PC-9 (cell line): ENCODE data around the gene SH3GL2.

ENCODE experiments used
- CTCF ChIP-seq: fragments of 200-600 bp; sonication (generic); conservative IDR thresholded peaks from 2 replicates; pipeline ENCODE4 v1.6.1; 2017; ENCODE audit warnings: mixed run types, antibody characterized with exemption, mild to moderate bottlenecking, moderate library complexity
- EZH2 ChIP-seq: fragments of 200-600 bp; sonication (generic); IDR thresholded peaks from 2 replicates; pipeline ENCODE4 v1.8.0; 2017; ENCODE audit warnings: antibody characterized with exemption, low read depth

DNA sequence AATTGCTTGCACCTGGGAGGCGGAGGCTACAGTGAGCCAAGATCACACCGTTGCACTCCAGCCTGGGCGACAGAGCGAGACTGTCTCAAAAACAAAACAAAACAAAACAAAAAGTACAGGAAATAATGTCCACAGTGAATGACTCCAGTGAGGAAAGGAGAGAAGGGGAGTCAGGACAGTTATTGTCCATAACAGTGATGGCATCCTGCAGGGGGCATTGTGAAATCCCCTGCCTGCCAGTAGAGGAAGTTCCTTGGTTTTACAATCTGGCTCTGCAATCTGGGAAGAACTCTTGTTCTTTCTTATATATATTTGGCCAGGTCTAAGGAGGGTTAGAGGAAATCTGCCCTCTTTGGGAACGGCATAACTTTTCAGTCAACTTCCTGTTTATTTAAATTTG lies 8.2 kb downstream of the SH3GL2 start:
- TF ChIP-seq EZH2 = no peak
- TF ChIP-seq CTCF = no peak
